H9 (cell line): ENCODE measurements around the gene HGF. TPM values are rescaled to one million over a fixed set of nuclear protein-coding genes. Genes with fewer than 3 reads are reported as not detected.

Experiments
- DNase-seq: peaks from one replicate; pipeline ENCODE4 v3.0.0-alpha.2; 2017
- H2AFZ ChIP-seq: one replicate; pipeline ENCODE4 v1.6.1; 2013; ENCODE audit warnings: mild to moderate bottlenecking, low read length, control low read depth, moderate library complexity
- H2AK5ac ChIP-seq: 2 replicates; pipeline ENCODE4 v1.6.1; 2013; ENCODE audit warnings: low read length, control low read depth, mixed read lengths; ENCODE audit not compliant: insufficient read length
- H2BK120ac ChIP-seq: one replicate; pipeline ENCODE4 v1.6.1; 2013; ENCODE audit warnings: low read depth, mild to moderate bottlenecking, low read length, control low read depth, inconsistent platforms; ENCODE audit not compliant: poor library complexity, severe bottlenecking
- H2BK12ac ChIP-seq: 2 replicates; pipeline ENCODE4 v1.6.1; 2013; ENCODE audit warnings: low read length, control low read depth, mixed read lengths, low read depth; ENCODE audit not compliant: insufficient read length
- H2BK15ac ChIP-seq: 2 replicates; pipeline ENCODE4 v1.6.1; 2013; ENCODE audit warnings: low read depth, low read length, control low read depth
- H2BK20ac ChIP-seq: one replicate; pipeline ENCODE4 v1.6.1; 2013; ENCODE audit warnings: low read depth, mild to moderate bottlenecking, low read length, control low read depth, inconsistent platforms; ENCODE audit not compliant: poor library complexity, severe bottlenecking
- H2BK5ac ChIP-seq: 2 replicates; pipeline ENCODE4 v1.6.1; 2013; ENCODE audit warnings: low read length, control low read depth, mixed read lengths; ENCODE audit not compliant: insufficient read length
- H3K14ac ChIP-seq: 2 replicates; pipeline ENCODE4 v1.6.1; 2013; ENCODE audit warnings: low read length, control low read depth; ENCODE audit not compliant: insufficient read depth
- H3K18ac ChIP-seq: 2 replicates; pipeline ENCODE4 v1.6.1; 2013; ENCODE audit warnings: low read depth, mild to moderate bottlenecking, mixed read lengths, low read length, control low read depth; ENCODE audit not compliant: insufficient read length
- H3K23ac ChIP-seq: 2 replicates; pipeline ENCODE4 v1.6.1; 2013; ENCODE audit warnings: low read length, control low read depth, mixed read lengths, low read depth; ENCODE audit not compliant: insufficient read length
- H3K23me2 ChIP-seq: 2 replicates; pipeline ENCODE4 v1.6.1; 2013; ENCODE audit warnings: low read depth, mild to moderate bottlenecking, mixed read lengths, low read length, control low read depth; ENCODE audit not compliant: insufficient read length, poor library complexity, severe bottlenecking
- H3K27ac ChIP-seq: 2 replicates; pipeline ENCODE4 v1.5.1; 2013; ENCODE audit warnings: low read length, control low read depth, mixed read lengths, low read depth; ENCODE audit not compliant: insufficient read length
- H3K27me3 ChIP-seq: 2 replicates; pipeline ENCODE4 v1.6.1; 2013; ENCODE audit warnings: low read length, control low read depth, inconsistent platforms; ENCODE audit not compliant: insufficient read depth
- H3K4ac ChIP-seq: 2 replicates; pipeline ENCODE4 v1.6.1; 2013; ENCODE audit warnings: low read depth, mild to moderate bottlenecking, control low read depth, inconsistent platforms, low read length, moderate library complexity
- H3K4me1 ChIP-seq: 2 replicates; pipeline ENCODE4 v1.6.1; 2013; ENCODE audit warnings: low read length, control low read depth, inconsistent platforms; ENCODE audit not compliant: insufficient read depth
- H3K4me2 ChIP-seq: 2 replicates; pipeline ENCODE4 v1.6.1; 2013; ENCODE audit warnings: low read length, control low read depth, mixed read lengths; ENCODE audit not compliant: insufficient read length, insufficient read depth
- H3K56ac ChIP-seq: 2 replicates; pipeline ENCODE4 v1.6.1; 2013; ENCODE audit warnings: low read depth, mild to moderate bottlenecking, mixed read lengths, low read length, control low read depth; ENCODE audit not compliant: insufficient read length
- H3K79me1 ChIP-seq: 2 replicates; pipeline ENCODE4 v1.6.1; 2013; ENCODE audit warnings: low read depth, mild to moderate bottlenecking, moderate library complexity, low read length, control low read depth, inconsistent platforms; ENCODE audit not compliant: insufficient read depth, poor library complexity, severe bottlenecking
- H3K79me2 ChIP-seq: 2 replicates; pipeline ENCODE4 v1.6.1; 2013; ENCODE audit warnings: low read length, control low read depth, inconsistent platforms; ENCODE audit not compliant: insufficient read depth
- H3K9ac ChIP-seq: 2 replicates; pipeline ENCODE4 v1.6.1; 2013; ENCODE audit warnings: low read length, control low read depth, mixed read lengths; ENCODE audit not compliant: insufficient read length; ENCODE audit errors: extremely low read depth
- H3K9me3 ChIP-seq: one replicate; pipeline ENCODE4 v1.6.1; 2013; ENCODE audit warnings: low read depth, low read length, inconsistent platforms; ENCODE audit not compliant: control insufficient read depth
- H3T11ph ChIP-seq: one replicate; pipeline ENCODE4 v1.6.1; 2013; ENCODE audit warnings: mild to moderate bottlenecking, low read length, control low read depth, inconsistent platforms
- H4K20me1 ChIP-seq: one replicate; pipeline ENCODE4 v1.6.1; 2013; ENCODE audit not compliant: control insufficient read depth, insufficient read length, insufficient read depth
- H4K5ac ChIP-seq: 2 replicates; pipeline ENCODE4 v1.6.1; 2013; ENCODE audit warnings: low read depth, mild to moderate bottlenecking, mixed read lengths, low read length, control low read depth; ENCODE audit not compliant: insufficient read length
- H4K8ac ChIP-seq: replicated peaks from 2 replicates; pipeline ENCODE4 v1.6.1; 2013; ENCODE audit warnings: low read length, control low read depth, mixed read lengths, low read depth; ENCODE audit not compliant: insufficient read length
- H4K91ac ChIP-seq: 2 replicates; pipeline ENCODE4 v1.6.1; 2013; ENCODE audit warnings: low read depth, mild to moderate bottlenecking, moderate library complexity, mixed read lengths, low read length, control low read depth; ENCODE audit not compliant: insufficient read length
- H3K27ac Mint-ChIP-seq, 3 experiments: 2 replicates in 2 of 3; 3 replicates in 1 of 3; pipeline ENCODE4 v1.8.0; 2020 to 2021; ENCODE audit warnings: mixed read lengths in 3 of 3, mild to moderate bottlenecking in 1 of 3, moderate library complexity in 1 of 3
- H3K27me3 Mint-ChIP-seq: 2 replicates; pipeline ENCODE4 v1.8.0; 2021; ENCODE audit warnings: low read depth, mild to moderate bottlenecking, moderate library complexity, mixed read lengths
- H3K36me3 Mint-ChIP-seq, 3 experiments: 2 replicates in 2 of 3; 3 replicates in 1 of 3; pipeline ENCODE4 v1.8.0; 2020 to 2021; ENCODE audit warnings: low read depth in 3 of 3, mixed read lengths in 3 of 3; ENCODE audit not compliant: insufficient read depth in 1 of 3
- H3K4me1 Mint-ChIP-seq, 2 experiments: 2 replicates each; pipeline ENCODE4 v1.8.0; 2020; ENCODE audit warnings: mixed read lengths in 2 of 2
- H3K4me3 Mint-ChIP-seq, 2 experiments: 2 replicates in 1 of 2; 3 replicates in 1 of 2; pipeline ENCODE4 v1.8.0; 2020 to 2021; ENCODE audit warnings: mild to moderate bottlenecking in 2 of 2, mixed read lengths in 2 of 2, moderate library complexity in 1 of 2
- H3K9me3 Mint-ChIP-seq, 2 experiments: 2 replicates in 1 of 2; 3 replicates in 1 of 2; pipeline ENCODE4 v1.8.0; 2020; ENCODE audit warnings: mild to moderate bottlenecking in 2 of 2, mixed read lengths in 2 of 2, moderate library complexity in 1 of 2
- WGBS: extraction: QIAGEN DNeasy Blood & Tissue Kit; methylation state at CpG from one replicate; pipeline ENCODE4 v1.1.7; 2013; ENCODE audit warnings: missing lambda C conversion rate, low lambda C conversion rate, mixed read lengths; ENCODE audit not compliant: insufficient read length; ENCODE audit errors: extremely low coverage; 5-methylcytosine and 5-hydroxymethylcytosine counted together
- total RNA-seq: library from RNA; stranded (reverse); gene quantifications from 2 replicates; pipeline ENCODE4 v1.2.1, GENCODE V29; 2021
- TF ChIP-seq, protein P1 (sequence below): fragments of 200-600 bp; sonication (generic); conservative IDR thresholded peaks from 3 replicates; pipeline ENCODE4 v1.8.0; 2021; ENCODE audit warnings: antibody characterized with exemption, mild to moderate bottlenecking

The HGF gene
- total RNA-seq, 1 experiment from 2014 or later: 0.15 TPM

DNA sequence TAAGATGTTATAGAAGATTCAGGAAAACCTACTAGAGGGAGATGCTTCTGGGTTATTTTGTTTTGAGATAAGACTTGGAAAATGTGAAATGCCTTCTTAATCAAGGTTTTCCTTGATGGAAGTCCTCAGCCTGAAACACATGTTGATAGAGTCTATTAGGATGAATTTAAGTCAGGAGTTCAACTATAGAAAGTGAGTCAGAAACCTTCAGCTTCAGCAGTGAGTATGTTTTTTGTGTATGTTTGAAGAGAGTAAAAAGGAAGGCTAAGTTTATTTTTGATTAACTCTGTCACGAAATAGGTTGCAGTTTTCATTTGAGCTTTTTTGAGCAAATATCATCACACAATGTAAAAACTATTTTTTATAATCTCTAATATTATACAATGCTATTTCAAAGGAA is 114.6 kb downstream of the HGF start:
- no peak overlapping the region for H3K18ac ChIP-seq
- no peaks in the 10 kb centered on the region for H3K79me2 ChIP-seq
- no peak overlapping the region for H2BK12ac ChIP-seq
- H3K27ac ChIP-seq: no peak overlapping the region
- H2AK5ac ChIP-seq: no peak overlapping the region
- H3K9ac ChIP-seq: no peak overlapping the region
- H3K23ac ChIP-seq: no peak overlapping the region
- Mint-ChIP-seq H3K9me3 (peaks cover 18 to 22% of the 10 kb centered on the region in 2 experiments), H3K27ac (no peak overlapping the region), H3K27me3 (no peaks in the 10 kb centered on the region; the same call in 1 of the 2 replicates), H3K4me3 (no peak overlapping the region), H3K4me1 (peaks cover 6 to 12% of the 10 kb centered on the region in 2 experiments), H3K36me3 (peaks cover 14 to 23% (median 17%) of the 10 kb centered on the region in 3 experiments)
- H2BK5ac ChIP-seq: no peak overlapping the region
- no peak overlapping the region for H3K14ac ChIP-seq
- TF ChIP-seq, protein P1, sequence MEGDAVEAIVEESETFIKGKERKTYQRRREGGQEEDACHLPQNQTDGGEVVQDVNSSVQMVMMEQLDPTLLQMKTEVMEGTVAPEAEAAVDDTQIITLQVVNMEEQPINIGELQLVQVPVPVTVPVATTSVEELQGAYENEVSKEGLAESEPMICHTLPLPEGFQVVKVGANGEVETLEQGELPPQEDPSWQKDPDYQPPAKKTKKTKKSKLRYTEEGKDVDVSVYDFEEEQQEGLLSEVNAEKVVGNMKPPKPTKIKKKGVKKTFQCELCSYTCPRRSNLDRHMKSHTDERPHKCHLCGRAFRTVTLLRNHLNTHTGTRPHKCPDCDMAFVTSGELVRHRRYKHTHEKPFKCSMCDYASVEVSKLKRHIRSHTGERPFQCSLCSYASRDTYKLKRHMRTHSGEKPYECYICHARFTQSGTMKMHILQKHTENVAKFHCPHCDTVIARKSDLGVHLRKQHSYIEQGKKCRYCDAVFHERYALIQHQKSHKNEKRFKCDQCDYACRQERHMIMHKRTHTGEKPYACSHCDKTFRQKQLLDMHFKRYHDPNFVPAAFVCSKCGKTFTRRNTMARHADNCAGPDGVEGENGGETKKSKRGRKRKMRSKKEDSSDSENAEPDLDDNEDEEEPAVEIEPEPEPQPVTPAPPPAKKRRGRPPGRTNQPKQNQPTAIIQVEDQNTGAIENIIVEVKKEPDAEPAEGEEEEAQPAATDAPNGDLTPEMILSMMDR: no peak
- H3K79me1 ChIP-seq: no peaks in the 10 kb centered on the region
- H3K4me1 ChIP-seq: no peaks in the 10 kb centered on the region
- no peak overlapping the region for H4K8ac ChIP-seq
- H3K4ac ChIP-seq: no peak overlapping the region
- DNase-seq: no peak
- H3K56ac ChIP-seq: no peak overlapping the region
- no peak overlapping the region for H2BK15ac ChIP-seq
- H3T11ph ChIP-seq: no peak overlapping the region
- no CpG with 5 or more reads among the region's 1 CpG for WGBS
- no peak overlapping the region for H4K91ac ChIP-seq
- no peaks in the 10 kb centered on the region for H3K27me3 ChIP-seq
- H2BK20ac ChIP-seq: no peak overlapping the region
- H3K23me2 ChIP-seq: no peaks in the 10 kb centered on the region
- peaks cover 6% of the 10 kb centered on the region for H3K9me3 ChIP-seq
- H2AFZ ChIP-seq: no peak overlapping the region
- H4K5ac ChIP-seq: no peak overlapping the region
- no peak overlapping the region for H3K4me2 ChIP-seq
- H2BK120ac ChIP-seq: no peak overlapping the region
- H4K20me1 ChIP-seq: no peaks in the 10 kb centered on the region
